OCI-LY3 (cell line): Measurements from ENCODE around the gene CLIC5.

ENCODE experiments used
- EZH2phosphoT487 ChIP-seq: fragments of 200-600 bp; shearing (Covaris generic); IDR thresholded peaks from 2 replicates; pipeline ENCODE4 v1.6.1; 2018; ENCODE audit warnings: antibody characterized with exemption, mixed run types, low read depth
- TF ChIP-seq, protein P1 (sequence below): fragments of 200-600, 300-600 bp; sonication (generic); IDR thresholded peaks from 2 replicates; pipeline ENCODE4 v1.5.1; 2014; ENCODE audit warnings: antibody characterized with exemption, low read length, low read depth

DNA sequence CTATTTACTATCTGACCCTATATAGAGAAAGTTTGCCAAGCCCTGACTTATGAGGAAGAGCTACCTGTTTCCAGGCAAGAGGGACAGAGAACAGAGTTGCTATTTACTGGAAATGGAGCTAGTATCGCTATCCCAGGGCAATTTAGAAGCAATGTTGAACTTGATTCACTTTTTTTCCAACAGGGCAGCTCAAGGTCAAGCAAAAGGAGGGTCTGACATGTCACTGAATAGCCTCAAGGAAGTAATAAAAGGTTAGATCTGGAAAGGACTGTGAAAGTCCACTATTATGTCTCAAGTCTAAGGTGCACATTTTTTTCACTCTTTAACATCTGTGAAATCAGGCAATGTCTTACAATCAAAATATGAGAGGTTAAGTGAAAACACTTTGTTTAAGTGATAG lies 84.4 kb downstream of the CLIC5 start:
- TF ChIP-seq, protein P1, sequence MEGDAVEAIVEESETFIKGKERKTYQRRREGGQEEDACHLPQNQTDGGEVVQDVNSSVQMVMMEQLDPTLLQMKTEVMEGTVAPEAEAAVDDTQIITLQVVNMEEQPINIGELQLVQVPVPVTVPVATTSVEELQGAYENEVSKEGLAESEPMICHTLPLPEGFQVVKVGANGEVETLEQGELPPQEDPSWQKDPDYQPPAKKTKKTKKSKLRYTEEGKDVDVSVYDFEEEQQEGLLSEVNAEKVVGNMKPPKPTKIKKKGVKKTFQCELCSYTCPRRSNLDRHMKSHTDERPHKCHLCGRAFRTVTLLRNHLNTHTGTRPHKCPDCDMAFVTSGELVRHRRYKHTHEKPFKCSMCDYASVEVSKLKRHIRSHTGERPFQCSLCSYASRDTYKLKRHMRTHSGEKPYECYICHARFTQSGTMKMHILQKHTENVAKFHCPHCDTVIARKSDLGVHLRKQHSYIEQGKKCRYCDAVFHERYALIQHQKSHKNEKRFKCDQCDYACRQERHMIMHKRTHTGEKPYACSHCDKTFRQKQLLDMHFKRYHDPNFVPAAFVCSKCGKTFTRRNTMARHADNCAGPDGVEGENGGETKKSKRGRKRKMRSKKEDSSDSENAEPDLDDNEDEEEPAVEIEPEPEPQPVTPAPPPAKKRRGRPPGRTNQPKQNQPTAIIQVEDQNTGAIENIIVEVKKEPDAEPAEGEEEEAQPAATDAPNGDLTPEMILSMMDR, result no peak
- no peak for TF ChIP-seq EZH2phosphoT487
